Raji (cell line): Measurements from ENCODE around the gene RBMS2.

Experiments used
- POLR2A ChIP-seq: IDR thresholded peaks from 2 replicates; pipeline ENCODE4 v1.6.1; 2011; ENCODE audit warnings: low read depth, low read length, control low read depth; ENCODE audit not compliant: insufficient read depth

RBMS2 gene

DNA sequence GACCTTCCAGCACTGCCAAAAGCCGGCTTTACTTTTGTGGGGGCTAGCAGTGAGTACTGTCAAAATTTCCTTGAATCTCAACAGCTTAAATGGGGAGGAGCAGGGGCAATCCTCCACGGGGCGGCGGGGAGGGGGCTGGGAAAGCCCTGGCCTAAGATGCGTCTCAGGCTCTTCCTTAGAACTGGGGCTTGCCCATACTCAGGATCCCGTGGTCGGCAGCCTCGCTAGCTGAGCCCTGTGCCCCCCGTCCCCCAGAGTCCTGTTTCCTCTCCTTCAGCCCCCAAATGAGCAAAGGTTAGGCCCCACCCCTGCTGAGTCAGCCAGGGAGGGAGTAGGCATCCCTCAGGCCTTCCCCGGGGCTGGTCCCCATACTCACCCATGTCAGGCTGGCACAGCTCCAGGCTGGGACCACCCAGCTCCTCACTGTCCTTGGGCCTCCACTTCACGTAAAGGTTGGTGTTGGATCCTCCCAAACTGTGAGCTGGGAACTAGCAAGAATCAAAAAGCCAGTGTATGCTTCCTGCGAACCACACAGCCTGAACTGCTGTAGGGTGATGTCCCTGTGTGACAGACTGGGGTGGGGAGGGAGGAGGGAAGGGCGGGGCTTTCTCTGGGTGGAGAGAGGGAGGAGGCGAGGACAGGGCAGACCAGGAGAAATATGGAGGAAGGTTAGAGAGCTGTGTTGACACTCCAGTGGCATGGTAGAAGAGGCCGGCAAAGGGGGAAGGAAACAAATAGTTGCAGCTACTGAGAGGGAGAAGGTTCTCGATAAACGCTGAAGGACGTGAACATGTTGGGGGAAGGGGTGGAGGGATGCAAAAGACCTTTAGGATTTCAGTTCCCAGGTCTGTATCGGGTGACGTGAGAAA, 114.4 kb downstream of the RBMS2 start:
- peak; percentile 68 for TF ChIP-seq POLR2A

DNA sequence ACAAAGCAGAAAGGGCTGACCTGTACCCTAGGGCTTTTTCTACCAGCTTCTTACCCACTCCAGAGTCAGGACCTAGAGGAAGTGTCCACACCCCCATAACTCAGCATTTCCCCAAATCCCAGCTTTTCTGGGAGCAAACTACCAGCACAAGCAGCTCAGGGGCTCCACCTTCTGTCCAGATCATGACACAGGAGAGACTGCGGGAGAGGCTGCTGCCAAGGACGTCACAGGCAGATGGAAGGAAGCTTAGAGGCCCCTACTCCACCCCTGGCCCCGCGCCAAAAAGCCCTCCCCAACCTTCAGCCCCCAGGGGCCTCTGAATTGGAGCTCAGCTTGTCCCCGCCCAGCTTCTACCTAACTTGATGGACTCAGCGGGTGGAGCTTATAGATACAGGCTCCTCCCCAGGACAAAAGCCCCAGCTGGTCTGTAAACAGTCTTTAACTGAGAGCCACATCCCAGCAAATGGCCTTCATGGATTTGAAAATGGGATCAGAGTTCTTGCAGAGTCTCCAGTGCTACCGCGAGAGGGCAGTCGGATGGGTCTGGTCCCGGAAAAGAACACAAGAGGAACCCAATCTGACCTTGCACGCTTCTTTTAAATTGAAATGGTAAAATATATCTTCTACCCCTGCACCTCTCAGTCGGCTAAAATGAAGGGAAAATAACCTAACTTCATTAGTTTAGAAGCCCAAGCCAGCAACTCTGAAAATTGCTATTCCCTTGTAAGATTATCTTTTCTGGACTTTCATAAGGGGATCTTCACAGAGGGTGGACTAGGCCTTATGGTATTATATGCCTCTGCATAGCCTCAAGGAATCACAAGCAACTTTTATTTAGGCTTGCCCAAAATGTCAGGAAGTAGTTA, 115.3 kb downstream of the RBMS2 start:
- no peak for TF ChIP-seq POLR2A

DNA sequence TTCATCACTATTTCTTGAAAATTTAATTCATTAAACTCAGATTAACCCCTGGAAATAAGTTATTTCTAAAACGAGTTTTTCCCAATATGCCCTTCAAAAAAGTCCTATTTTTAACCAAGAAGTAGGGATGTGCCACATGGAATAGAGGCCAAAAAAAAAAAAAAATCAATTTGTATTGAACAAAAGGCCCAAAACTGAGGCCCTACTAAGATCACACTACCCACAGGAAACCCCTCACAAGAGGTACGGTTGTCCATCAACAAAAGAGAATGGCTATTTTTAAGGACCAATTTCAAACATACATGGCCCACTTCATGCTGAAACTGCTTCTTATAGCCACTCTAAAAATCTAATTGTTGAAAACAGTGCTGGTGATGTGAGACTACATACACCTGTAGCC, 116.0 kb downstream of the RBMS2 start:
- TF ChIP-seq POLR2A: no peak

DNA sequence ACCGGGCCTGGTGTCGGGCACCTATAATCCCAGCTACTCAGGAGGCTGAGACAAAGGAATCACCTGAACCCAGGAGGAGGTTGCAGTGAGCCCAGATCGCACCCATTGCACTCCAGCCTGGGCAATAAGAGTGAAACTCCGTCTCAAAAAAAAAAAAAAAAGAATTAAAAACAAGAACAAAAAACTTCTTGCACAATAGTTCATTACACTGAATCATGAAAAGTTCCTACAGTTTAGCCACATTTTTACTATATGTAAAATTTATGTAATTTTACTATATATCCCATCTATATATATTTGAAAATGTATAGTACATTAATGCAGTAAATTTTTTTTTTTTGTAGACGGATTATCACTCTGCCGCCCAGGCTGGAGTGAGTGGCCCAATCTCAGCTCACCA, 119.6 kb downstream of the RBMS2 start:
- no peak for TF ChIP-seq POLR2A

DNA sequence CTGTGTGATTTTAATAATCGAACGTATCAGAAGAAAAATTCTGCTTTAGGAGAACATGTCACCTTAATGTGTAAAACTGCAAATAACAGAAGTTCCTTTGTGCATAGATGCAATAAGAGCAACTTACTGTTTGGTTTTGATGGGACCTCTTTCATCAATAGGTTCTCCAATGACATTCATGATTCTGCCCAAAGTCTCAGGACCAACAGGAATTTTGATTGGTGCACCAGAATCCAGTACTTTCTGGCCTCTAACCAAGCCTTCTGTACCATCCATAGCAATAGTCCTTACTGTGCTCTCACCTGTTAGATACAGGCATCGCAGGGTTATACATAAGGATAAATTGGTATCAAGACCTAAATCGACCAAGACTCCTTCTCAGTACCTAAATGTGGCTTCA, 123.0 kb downstream of the RBMS2 start:
- no peak for TF ChIP-seq POLR2A

DNA sequence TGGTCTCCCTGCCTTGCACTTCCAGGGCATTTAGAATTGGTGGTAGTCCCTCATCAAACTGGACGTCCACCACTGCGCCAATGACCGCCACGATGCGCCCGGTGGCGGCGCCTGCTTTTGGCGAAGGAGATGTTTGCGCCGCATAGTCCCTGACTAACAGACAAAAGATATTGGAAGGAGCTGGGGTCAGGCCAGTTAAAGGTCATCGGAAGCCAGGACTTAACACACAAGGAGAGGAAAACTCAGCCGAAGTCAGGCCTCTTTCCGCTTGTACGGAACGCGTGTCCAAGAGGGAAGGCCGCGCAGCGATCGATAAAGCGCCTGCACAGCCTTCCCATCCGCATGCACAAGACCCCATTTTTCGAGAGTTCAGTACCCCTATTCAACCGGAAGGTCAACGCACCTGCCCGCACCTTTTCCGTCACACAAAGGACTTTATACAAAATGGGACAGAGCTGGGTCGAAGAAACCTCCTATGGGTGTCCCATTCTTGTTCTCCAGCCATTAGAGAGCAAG, 123.6 kb downstream of the RBMS2 start:
- no peak for TF ChIP-seq POLR2A
